SK-N-SH (cell line): ENCODE results near the gene TMEM131. TPM values are rescaled to one million over a fixed set of nuclear protein-coding genes. Genes with fewer than 3 reads are reported as not detected.

ENCODE experiments used
- CTCF ChIA-PET: fragments of 300-600, 350-600 bp; formaldehyde crosslinking; extraction: SDS; loops from one replicate; lab custom pipeline; 2021; lab: Yijun Ruan, JAX
- POLR2A ChIA-PET: fragments of 350-600 bp; sonication (Branson Sonifier 250); formaldehyde crosslinking; extraction: SDS; loops from one replicate; lab custom pipeline; 2020; ENCODE audit warnings: antibody characterized with exemption, inconsistent platforms; lab: Yijun Ruan, JAX
- DNase-seq: peaks from one replicate; pipeline ENCODE4 v3.0.0; 2012
- H2AFZ ChIP-seq: fragments of 200-600 bp; sonication (generic); 2 replicates; pipeline ENCODE4 v1.8.1; 2016; ENCODE audit warnings: antibody characterized with exemption, mild to moderate bottlenecking, low read depth
- H3F3A ChIP-seq: fragments of 200-600 bp; sonication (generic); replicated peaks from 2 replicates; pipeline ENCODE3; 2016; ENCODE audit warnings: antibody characterized with exemption, mild to moderate bottlenecking; ENCODE audit not compliant: insufficient read depth
- H3K27ac ChIP-seq, 2 experiments: fragments of 200-500 bp in 1 of 2; fragments of 200-600 bp in 1 of 2; sonication (Bioruptor generic) in 1 of 2; sonication (generic), shearing (Covaris generic) in 1 of 2; 2 replicates each; pipeline versions ENCODE4 v1.5.1 to v1.6.1; 2014 to 2016; ENCODE audit warnings: low read depth in 2 of 2, inconsistent platforms in 1 of 2, low read length in 1 of 2, mild to moderate bottlenecking in 1 of 2, mixed read lengths in 1 of 2
- H3K27me3 ChIP-seq: fragments of 200-600 bp; sonication (generic), shearing (Covaris generic); 2 replicates; pipeline ENCODE4 v1.6.1; 2016; ENCODE audit warnings: mixed run types; ENCODE audit not compliant: insufficient read depth
- H3K36me3 ChIP-seq, 2 experiments: fragments of 200-500 bp in 1 of 2; fragments of 200-600 bp in 1 of 2; sonication (Bioruptor generic) in 1 of 2; sonication (generic) in 1 of 2; replicated peaks in 1 of 2; 2 replicates each; pipeline versions ENCODE3 to v1.5.1; 2014 to 2016; ENCODE audit warnings: low read length in 1 of 2, mild to moderate bottlenecking in 1 of 2; ENCODE audit not compliant: insufficient read depth in 2 of 2, control insufficient read depth in 1 of 2
- H3K4me1 ChIP-seq, 2 experiments: fragments of 200-500 bp in 1 of 2; fragments of 200-600 bp in 1 of 2; sonication (Bioruptor generic) in 1 of 2; sonication (generic), shearing (Covaris generic) in 1 of 2; 2 replicates each; pipeline versions ENCODE4 v1.5.1 to v1.6.1; 2014 to 2016; ENCODE audit warnings: low read depth in 1 of 2, low read length in 1 of 2, mixed run types in 1 of 2; ENCODE audit not compliant: insufficient read depth in 2 of 2, control insufficient read depth in 1 of 2
- H3K4me2 ChIP-seq: fragments of 200-600 bp; sonication (generic), shearing (Covaris generic); 2 replicates; pipeline ENCODE4 v1.6.1; 2017; ENCODE audit warnings: mixed run types
- H3K4me3 ChIP-seq, 2 experiments: fragments of 200-500 bp in 1 of 2; fragments of 200-600 bp in 1 of 2; sonication (Bioruptor generic) in 1 of 2; sonication (generic), shearing (Covaris generic) in 1 of 2; 2 replicates each; pipeline versions ENCODE4 v1.5.1 to v1.8.1; 2014 to 2016; ENCODE audit warnings: low read depth in 2 of 2, inconsistent platforms in 1 of 2, low read length in 1 of 2, mild to moderate bottlenecking in 1 of 2, mixed read lengths in 1 of 2, moderate library complexity in 1 of 2
- H3K79me2 ChIP-seq: fragments of 200-600 bp; sonication (generic); 2 replicates; pipeline ENCODE4 v1.8.1; 2017; ENCODE audit warnings: mild to moderate bottlenecking; ENCODE audit not compliant: insufficient read depth
- H3K9ac ChIP-seq: fragments of 200-600 bp; sonication (generic); 2 replicates; pipeline ENCODE4 v1.6.1; 2017; ENCODE audit warnings: mixed run types
- H3K9me2 ChIP-seq: fragments of 200-600 bp; sonication (generic); 2 replicates; pipeline ENCODE4 v1.6.1; 2017; ENCODE audit warnings: mixed run types
- H3K9me3 ChIP-seq: fragments of 200-600 bp; sonication (generic); 2 replicates; pipeline ENCODE4 v1.6.1; 2017; ENCODE audit warnings: mixed run types, mild to moderate bottlenecking, moderate library complexity
- H4K20me1 ChIP-seq: fragments of 200-600 bp; sonication (generic); 2 replicates; pipeline ENCODE4 v1.6.1; 2017; ENCODE audit warnings: mild to moderate bottlenecking, mixed run types; ENCODE audit not compliant: insufficient read depth
- CHD2 ChIP-seq: fragments of 150-350 bp; IDR thresholded peaks from 2 replicates; pipeline ENCODE4 v1.6.1; 2018; ENCODE audit warnings: low read length; ENCODE audit not compliant: partially characterized antibody
- FOXM1 ChIP-seq: IDR thresholded peaks from 2 replicates; pipeline ENCODE4 v1.4.0; 2012; ENCODE audit warnings: low read depth, mild to moderate bottlenecking
- MXI1 ChIP-seq: IDR thresholded peaks from 2 replicates; pipeline ENCODE4 v1.6.1; 2012; ENCODE audit warnings: mild to moderate bottlenecking, low read depth, low read length, improper control_type of control experiment
- RAD21 ChIP-seq: IDR thresholded peaks from 2 replicates; pipeline ENCODE4 v1.6.1; 2012; ENCODE audit warnings: mild to moderate bottlenecking, low read length
- TEAD4 ChIP-seq: IDR thresholded peaks from 2 replicates; pipeline ENCODE4 v1.4.0; 2012; ENCODE audit warnings: mild to moderate bottlenecking, borderline replicate concordance; ENCODE audit not compliant: insufficient read depth
- WGBS: methylation state at CpG from one replicate; pipeline ENCODE4 v1.1.6; 2017; ENCODE audit warnings: low lambda C conversion rate; 5-methylcytosine and 5-hydroxymethylcytosine counted together
- polyA plus RNA-seq, 3 experiments: library from polyadenylated mRNA; depleted of rRNA; stranded (reverse); fragments of >200 nt; gene quantifications; 2 replicates each; pipeline ENCODE4 v1.2.3, GENCODE V29; 2012
- TF ChIP-seq, protein P1 (sequence below): fragments of 200-600 bp; sonication (generic); IDR thresholded peaks from 2 replicates; pipeline ENCODE4 v1.6.1; 2017; ENCODE audit warnings: antibody characterized with exemption, mild to moderate bottlenecking, moderate library complexity
- TF ChIP-seq, protein P2 (sequence below): IDR thresholded peaks from 2 replicates; pipeline ENCODE4 v1.6.1; 2012; ENCODE audit warnings: mild to moderate bottlenecking, low read depth, low read length, moderate library complexity
- TF ChIP-seq, protein P3 (sequence below): IDR thresholded peaks from 2 replicates; pipeline ENCODE4; 2012
- TF ChIP-seq, protein P4 (sequence below): fragments of 150-350 bp; IDR thresholded peaks from 2 replicates; pipeline ENCODE4 v1.6.1; 2016; ENCODE audit warnings: mild to moderate bottlenecking, low read depth, low read length
- TF ChIP-seq, protein P5 (sequence below): IDR thresholded peaks from 2 replicates; pipeline ENCODE4 v1.4.0; 2012; ENCODE audit warnings: low read depth, borderline replicate concordance

The TMEM131 gene
- polyA plus RNA-seq, 1 of the 3 experiments (the other 2 are of a cell fraction): 9.1 TPM

DNA sequence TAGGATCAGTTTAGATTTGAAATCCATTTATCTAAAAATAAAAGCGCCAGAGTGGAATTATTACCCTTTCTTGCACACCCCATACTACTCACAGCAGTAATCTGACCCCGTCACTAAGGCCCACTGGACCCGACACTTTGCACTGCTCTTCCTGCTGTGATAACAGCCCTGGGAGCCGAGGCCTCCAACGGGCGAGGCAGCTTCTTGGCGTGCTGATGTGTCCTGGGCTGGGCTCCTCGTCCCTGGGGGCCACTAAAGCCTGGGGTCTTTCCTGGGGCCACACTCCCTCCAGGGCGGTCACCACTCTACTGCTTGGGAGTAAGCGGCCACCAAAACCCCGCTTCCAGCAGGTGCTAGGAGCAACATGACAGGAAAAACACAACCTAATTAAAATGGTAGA, 220.7 kb downstream of the TMEM131 start:
- POLR2A ChIA-PET: no interaction called here
- H3K4me2 ChIP-seq: no peak overlapping the region

DNA sequence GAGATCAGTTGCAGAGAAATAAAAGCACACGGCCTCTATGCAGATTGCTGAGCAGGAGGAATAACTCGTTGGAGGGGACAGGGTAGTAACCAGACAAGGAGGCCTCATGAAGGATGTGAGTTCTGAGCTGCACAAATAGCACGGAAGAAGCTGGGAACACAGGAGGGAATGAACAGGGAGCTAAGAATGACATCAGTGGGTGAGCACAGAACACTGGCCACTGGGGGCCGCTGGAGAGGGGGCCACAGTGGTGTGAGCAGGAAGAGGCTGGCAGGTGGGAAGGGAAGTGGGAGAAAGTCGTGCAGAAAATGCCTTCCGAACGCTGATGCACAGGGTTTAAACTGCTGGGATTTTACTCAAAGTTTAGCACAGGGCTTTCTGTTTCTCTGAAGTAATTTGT, 221.3 kb downstream of the TMEM131 start:
- POLR2A ChIA-PET: no interaction called here
- H3K9ac ChIP-seq: no peak overlapping the region
- H3K36me3 ChIP-seq: peaks cover 8 to 49% of the 10 kb centered on the region in 2 experiments
- H3K27ac ChIP-seq: no peak overlapping the region
- H3K9me3 ChIP-seq: no peaks in the 10 kb centered on the region
- CTCF ChIA-PET: interaction anchor here (0.7 to 1.9 kb wide), 9 partner anchors 9 to 610 kb away, joined by 3 to 6 read pairs (median 4); no protein-coding TSS in a partner anchor
- H4K20me1 ChIP-seq: no peaks in the 10 kb centered on the region
- WGBS: 87% methylated on average over 7 of the region's 7 CpGs
- no peaks in the 10 kb centered on the region for H3K9me2 ChIP-seq
- TF ChIP-seq, protein P1, sequence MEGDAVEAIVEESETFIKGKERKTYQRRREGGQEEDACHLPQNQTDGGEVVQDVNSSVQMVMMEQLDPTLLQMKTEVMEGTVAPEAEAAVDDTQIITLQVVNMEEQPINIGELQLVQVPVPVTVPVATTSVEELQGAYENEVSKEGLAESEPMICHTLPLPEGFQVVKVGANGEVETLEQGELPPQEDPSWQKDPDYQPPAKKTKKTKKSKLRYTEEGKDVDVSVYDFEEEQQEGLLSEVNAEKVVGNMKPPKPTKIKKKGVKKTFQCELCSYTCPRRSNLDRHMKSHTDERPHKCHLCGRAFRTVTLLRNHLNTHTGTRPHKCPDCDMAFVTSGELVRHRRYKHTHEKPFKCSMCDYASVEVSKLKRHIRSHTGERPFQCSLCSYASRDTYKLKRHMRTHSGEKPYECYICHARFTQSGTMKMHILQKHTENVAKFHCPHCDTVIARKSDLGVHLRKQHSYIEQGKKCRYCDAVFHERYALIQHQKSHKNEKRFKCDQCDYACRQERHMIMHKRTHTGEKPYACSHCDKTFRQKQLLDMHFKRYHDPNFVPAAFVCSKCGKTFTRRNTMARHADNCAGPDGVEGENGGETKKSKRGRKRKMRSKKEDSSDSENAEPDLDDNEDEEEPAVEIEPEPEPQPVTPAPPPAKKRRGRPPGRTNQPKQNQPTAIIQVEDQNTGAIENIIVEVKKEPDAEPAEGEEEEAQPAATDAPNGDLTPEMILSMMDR: peak; percentile 31
- TF ChIP-seq, protein P2, sequence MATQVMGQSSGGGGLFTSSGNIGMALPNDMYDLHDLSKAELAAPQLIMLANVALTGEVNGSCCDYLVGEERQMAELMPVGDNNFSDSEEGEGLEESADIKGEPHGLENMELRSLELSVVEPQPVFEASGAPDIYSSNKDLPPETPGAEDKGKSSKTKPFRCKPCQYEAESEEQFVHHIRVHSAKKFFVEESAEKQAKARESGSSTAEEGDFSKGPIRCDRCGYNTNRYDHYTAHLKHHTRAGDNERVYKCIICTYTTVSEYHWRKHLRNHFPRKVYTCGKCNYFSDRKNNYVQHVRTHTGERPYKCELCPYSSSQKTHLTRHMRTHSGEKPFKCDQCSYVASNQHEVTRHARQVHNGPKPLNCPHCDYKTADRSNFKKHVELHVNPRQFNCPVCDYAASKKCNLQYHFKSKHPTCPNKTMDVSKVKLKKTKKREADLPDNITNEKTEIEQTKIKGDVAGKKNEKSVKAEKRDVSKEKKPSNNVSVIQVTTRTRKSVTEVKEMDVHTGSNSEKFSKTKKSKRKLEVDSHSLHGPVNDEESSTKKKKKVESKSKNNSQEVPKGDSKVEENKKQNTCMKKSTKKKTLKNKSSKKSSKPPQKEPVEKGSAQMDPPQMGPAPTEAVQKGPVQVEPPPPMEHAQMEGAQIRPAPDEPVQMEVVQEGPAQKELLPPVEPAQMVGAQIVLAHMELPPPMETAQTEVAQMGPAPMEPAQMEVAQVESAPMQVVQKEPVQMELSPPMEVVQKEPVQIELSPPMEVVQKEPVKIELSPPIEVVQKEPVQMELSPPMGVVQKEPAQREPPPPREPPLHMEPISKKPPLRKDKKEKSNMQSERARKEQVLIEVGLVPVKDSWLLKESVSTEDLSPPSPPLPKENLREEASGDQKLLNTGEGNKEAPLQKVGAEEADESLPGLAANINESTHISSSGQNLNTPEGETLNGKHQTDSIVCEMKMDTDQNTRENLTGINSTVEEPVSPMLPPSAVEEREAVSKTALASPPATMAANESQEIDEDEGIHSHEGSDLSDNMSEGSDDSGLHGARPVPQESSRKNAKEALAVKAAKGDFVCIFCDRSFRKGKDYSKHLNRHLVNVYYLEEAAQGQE: no peak
- H3K27me3 ChIP-seq: no peaks in the 10 kb centered on the region
- H3K79me2 ChIP-seq: no peaks in the 10 kb centered on the region
- H2AFZ ChIP-seq: no peak overlapping the region
- no peaks in the 10 kb centered on the region for H3F3A ChIP-seq
- DNase-seq: no peak
- no peaks in the 10 kb centered on the region for H3K4me1 ChIP-seq
- no peak overlapping the region for H3K4me3 ChIP-seq
- H3K4me2 ChIP-seq: no peak overlapping the region

More for the DNA sequence above, 220.7 kb downstream of the TMEM131 start:
- no peaks in the 10 kb centered on the region for H3K27me3 ChIP-seq
- peaks cover 8 to 44% of the 10 kb centered on the region in 2 experiments for H3K36me3 ChIP-seq
- 98% methylated on average over 6 of the region's 11 CpGs for WGBS
- H3K79me2 ChIP-seq: no peaks in the 10 kb centered on the region
- no peaks in the 10 kb centered on the region for H3K4me1 ChIP-seq
- H4K20me1 ChIP-seq: no peaks in the 10 kb centered on the region
- H3F3A ChIP-seq: no peaks in the 10 kb centered on the region
- H3K27ac ChIP-seq: no peak overlapping the region
- no peaks in the 10 kb centered on the region for H3K9me3 ChIP-seq
- TF ChIP-seq TEAD4 (no peak), MXI1 (no peak), CHD2 (no peak), FOXM1 (no peak), RAD21 (no peak)
- TF ChIP-seq, protein P3, sequence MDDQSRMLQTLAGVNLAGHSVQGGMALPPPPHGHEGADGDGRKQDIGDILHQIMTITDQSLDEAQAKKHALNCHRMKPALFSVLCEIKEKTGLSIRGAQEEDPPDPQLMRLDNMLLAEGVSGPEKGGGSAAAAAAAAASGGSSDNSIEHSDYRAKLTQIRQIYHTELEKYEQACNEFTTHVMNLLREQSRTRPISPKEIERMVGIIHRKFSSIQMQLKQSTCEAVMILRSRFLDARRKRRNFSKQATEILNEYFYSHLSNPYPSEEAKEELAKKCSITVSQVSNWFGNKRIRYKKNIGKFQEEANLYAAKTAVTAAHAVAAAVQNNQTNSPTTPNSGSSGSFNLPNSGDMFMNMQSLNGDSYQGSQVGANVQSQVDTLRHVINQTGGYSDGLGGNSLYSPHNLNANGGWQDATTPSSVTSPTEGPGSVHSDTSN: no peak
- TF ChIP-seq, protein P4, sequence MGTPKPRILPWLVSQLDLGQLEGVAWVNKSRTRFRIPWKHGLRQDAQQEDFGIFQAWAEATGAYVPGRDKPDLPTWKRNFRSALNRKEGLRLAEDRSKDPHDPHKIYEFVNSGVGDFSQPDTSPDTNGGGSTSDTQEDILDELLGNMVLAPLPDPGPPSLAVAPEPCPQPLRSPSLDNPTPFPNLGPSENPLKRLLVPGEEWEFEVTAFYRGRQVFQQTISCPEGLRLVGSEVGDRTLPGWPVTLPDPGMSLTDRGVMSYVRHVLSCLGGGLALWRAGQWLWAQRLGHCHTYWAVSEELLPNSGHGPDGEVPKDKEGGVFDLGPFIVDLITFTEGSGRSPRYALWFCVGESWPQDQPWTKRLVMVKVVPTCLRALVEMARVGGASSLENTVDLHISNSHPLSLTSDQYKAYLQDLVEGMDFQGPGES: no peak
- TF ChIP-seq, protein P5, sequence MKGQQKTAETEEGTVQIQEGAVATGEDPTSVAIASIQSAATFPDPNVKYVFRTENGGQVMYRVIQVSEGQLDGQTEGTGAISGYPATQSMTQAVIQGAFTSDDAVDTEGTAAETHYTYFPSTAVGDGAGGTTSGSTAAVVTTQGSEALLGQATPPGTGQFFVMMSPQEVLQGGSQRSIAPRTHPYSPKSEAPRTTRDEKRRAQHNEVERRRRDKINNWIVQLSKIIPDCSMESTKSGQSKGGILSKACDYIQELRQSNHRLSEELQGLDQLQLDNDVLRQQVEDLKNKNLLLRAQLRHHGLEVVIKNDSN: no peak
- TF ChIP-seq, protein P1: no peak
- no peak overlapping the region for H3K4me3 ChIP-seq
- CTCF ChIA-PET: interaction anchor here (1.0 to 1.9 kb wide), 7 partner anchors 9 to 494 kb away, joined by 3 to 6 read pairs (median 4); no protein-coding TSS in a partner anchor
- no peaks in the 10 kb centered on the region for H3K9me2 ChIP-seq
- H3K9ac ChIP-seq: no peak overlapping the region
- DNase-seq: no peak
- no peak overlapping the region for H2AFZ ChIP-seq
